H54 (cell line): Measurements from ENCODE around the gene WDR17.

ENCODE experiments used
- DNase-seq: peaks from one replicate; pipeline ENCODE4 v3.0.0; 2011; ENCODE audit warnings: low spot score, mixed read lengths; ENCODE audit not compliant: insufficient read length
- FAIRE-seq: peaks from 3 replicates; lab custom pipeline; 2011; peaks lifted over from hg19 to GRCh38; lab: Jason Lieb, UNC
- POLR2A ChIP-seq: IDR thresholded peaks from 2 replicates; pipeline ENCODE4 v1.6.1; 2011; ENCODE audit warnings: low read depth, mild to moderate bottlenecking, low read length

The WDR17 gene

GRCh38 chr4:176048631-176049030 is 17.0 kb upstream of the WDR17 start:
- DNase-seq = no peak
- no peak for FAIRE-seq
- TF ChIP-seq POLR2A = no peak

GRCh38 chr4:176052744-176053143 is 12.9 kb upstream of the WDR17 start:
- FAIRE-seq (no peak), DNase-seq (no peak)
- TF ChIP-seq POLR2A = no peak

DNA sequence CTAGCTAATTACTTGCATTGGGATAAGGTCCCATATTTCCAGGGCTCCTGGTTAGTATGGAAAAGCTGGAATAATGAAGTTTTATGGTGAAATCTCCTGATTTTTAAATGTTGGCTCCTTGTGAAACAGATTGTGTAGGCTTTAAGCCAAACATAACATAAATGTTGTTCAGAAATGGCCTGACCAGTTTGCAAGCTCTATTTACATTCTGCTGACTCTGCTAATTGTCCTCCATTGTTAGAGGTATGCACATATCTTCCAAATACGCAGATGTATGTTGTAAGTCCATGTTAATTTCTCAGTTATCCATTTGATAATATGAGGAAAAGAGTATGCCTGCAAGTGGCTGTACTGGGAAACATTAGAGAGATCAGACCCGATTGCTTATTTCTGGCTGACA is 11.9 kb upstream of the WDR17 start:
- TF ChIP-seq POLR2A = no peak
- no peak for FAIRE-seq

DNA sequence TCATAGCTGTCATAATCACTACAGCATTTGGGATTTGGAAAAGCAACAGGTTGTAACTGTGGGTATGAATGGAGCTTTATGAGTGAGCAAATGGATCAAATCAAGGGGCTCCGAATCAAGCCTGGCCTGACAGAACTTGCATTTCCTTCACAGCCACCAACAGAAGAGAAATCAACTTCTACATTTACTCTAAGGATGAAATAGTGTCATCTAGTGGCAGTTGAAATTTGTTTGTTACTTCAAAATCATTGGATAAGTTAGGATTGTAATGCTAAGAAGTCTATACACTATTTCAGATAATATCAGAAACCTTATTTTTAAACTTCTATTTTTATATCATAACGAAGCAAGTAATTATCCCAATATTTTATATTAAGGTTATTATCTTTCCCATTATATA is 10.7 kb upstream of the WDR17 start:
- FAIRE-seq (no peak), DNase-seq (no peak)
- no peak for TF ChIP-seq POLR2A

More for the DNA sequence above, 11.9 kb upstream of the WDR17 start:
- no peak for DNase-seq

DNA sequence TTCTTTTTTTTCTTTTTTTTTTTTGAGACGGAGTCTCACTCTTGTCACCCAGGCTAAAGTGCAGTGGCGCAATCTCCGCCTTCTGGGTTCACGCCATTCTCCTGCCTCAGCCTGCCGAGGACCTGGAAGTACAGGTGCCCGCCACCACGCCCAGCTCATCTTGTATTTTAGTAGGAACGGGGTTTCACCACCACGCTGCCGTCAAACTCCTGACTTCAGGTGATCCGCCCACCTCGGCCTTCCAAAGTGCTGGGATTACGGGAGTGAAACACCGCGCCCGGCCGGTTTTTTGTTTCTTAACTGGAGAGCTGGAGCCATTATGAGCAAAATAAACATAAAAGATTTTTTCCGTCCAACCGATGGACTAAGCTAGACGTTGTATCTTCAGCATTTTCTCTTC is 1.9 kb upstream of the WDR17 start:
- FAIRE-seq (no peak), DNase-seq (no peak)
- no peak for TF ChIP-seq POLR2A

DNA sequence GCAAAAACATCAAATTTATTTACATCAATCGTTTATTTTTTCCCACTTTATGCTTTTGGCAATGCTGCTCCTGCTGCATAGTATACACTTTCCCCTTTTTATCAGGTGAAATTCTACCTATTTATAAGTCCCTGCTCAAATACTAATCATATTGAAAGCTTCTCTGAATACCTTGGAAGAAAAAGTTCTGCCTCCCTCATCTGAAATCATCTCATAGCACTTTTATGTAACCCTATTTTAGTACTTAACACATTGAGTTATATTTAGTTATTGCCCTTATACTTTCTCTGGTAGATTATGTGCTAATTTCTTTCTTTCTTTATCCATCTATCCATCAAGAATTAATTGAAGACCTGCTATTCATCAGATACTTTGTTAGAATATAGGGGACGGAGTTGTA is 1.1 kb upstream of the WDR17 start:
- no peak for TF ChIP-seq POLR2A
- DNase-seq (no peak), FAIRE-seq (no peak)

DNA sequence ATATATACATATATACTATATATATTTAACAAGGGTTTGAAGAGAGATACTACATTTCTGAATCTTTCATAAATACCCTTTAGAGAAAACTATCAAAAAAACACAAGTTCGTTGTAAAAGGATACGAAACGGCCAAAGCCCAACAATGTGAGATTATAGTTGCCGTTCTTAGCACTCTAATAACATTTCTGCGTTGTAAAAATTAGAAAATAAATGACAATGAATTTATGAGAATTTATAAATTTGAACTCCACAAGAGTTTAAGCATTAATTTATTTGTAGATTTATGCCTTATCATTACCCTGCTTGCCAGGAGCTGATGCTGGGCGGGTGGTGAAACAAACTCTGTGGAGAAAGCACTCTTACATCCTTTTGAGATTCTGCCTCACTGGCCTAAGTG is 1.1 kb downstream of the WDR17 start:
- DNase-seq = no peak
- no peak for FAIRE-seq
- no peak for TF ChIP-seq POLR2A

GRCh38 chr4:176077561-176077960 is 11.9 kb downstream of the WDR17 start:
- no peak for TF ChIP-seq POLR2A
- FAIRE-seq (no peak), DNase-seq (no peak)

DNA sequence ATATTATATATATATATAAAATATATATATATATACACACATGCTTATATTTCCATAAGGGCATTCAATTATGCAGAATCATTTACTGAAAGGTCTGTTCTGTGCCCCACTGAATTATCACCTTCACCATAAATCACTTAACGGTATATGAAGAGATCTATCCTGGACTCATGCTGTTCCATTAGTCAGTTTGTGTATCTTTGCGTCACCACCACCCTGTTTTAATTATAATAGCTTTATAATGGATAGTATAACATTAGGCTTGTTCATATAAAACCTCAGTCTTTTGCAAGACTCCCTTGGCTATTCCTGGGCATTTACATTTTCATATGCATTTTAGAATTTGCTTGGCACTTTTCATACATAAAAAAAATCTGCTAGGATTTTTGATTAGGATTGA is 19.1 kb downstream of the WDR17 start:
- no peak for TF ChIP-seq POLR2A
- DNase-seq = no peak
- FAIRE-seq = no peak

DNA sequence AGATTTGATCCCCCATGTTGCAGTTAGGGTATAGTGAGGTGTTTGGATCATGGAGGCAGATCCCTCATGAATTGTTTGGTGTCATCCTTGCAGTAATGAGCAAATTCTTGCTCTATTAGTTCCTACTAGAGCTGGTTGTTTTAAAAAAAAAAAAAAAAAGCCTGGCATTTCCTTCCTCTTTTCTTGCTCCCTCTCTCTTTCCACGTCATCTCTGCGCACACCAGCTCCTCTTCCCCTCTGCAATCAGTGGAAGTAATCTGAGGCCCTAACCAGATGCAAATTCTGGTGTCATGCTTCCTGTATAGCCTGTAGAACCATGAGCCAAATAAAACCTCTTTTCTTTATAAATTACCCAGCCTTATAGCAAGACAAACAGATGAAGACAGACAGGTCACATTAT is 24.5 kb downstream of the WDR17 start:
- TF ChIP-seq POLR2A = no peak
- DNase-seq (no peak), FAIRE-seq (no peak)

DNA sequence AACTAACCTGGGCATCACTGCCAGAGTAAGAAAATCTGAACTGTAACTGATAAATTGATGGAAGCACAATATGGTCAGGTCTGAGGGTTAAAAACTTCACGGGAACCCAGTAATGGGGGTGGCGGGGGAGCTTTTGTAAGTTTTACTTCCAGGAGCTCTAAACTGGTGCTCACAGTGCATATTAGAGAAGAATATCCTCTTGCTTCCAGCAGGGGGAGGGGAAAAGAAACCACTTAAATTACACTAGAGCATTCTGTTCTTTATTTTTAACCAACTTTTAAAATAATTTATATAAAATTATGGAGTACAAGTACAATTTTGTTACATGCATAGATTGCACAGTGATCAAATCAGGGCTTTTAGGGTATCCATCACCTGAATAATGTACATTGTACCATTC is 33.7 kb downstream of the WDR17 start:
- FAIRE-seq = no peak
- TF ChIP-seq POLR2A = no peak
- no peak for DNase-seq

- TF ChIP-seq POLR2A = no peak
- DNase-seq = no peak
- no peak for FAIRE-seq
Observed at GRCh38 chr4:176102414-176103063, 36.9 kb downstream of the WDR17 start.

GRCh38 chr4:176107695-176108094 is 42.1 kb downstream of the WDR17 start:
- FAIRE-seq = no peak
- TF ChIP-seq POLR2A = no peak

DNA sequence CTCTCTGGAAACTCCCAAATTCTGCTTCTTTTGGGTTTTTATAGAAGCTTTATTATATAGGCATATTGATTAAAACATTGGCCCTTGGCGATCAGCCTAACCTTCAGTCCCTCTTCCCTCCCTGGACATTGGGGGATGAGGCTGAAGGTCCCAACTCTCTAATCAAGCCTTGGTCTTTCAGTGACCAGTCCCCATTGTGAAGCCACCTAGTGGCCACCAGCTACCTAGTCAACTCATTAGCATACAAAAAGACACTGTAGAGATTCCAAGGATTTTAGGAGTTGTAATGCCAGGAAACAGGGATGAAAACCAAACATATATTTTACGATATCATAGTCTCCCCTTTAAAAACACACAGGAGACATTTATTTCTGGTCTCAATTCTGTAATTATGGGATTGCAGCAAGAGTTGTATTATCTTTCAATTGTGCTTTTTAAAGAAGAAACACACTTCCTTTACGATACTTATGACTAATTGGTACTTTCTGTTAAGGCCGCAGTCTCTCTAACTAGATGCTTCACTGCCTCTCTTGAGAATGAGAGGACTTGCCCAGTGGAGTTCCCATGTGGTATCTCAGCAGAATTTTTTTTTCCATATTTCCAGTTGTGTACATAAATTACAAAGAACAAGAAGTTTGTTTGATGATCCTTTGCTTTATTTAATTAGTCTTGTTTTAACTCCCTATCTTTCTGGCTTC is 58.2 kb downstream of the WDR17 start:
- DNase-seq = peak; percentile 2
- no peak for TF ChIP-seq POLR2A
- FAIRE-seq = no peak

More at GRCh38 chr4:176107695-176108094, 42.1 kb downstream of the WDR17 start:
- DNase-seq = no peak

GRCh38 chr4:176125063-176125462 is 59.4 kb downstream of the WDR17 start:
- no peak for DNase-seq
- FAIRE-seq = no peak
- no peak for TF ChIP-seq POLR2A

GRCh38 chr4:176134670-176135069 is 69.0 kb downstream of the WDR17 start:
- DNase-seq = no peak
- TF ChIP-seq POLR2A = no peak
- FAIRE-seq = no peak
